ENCODE measurements around the gene CD79A.

Gene CD79A

DNA sequence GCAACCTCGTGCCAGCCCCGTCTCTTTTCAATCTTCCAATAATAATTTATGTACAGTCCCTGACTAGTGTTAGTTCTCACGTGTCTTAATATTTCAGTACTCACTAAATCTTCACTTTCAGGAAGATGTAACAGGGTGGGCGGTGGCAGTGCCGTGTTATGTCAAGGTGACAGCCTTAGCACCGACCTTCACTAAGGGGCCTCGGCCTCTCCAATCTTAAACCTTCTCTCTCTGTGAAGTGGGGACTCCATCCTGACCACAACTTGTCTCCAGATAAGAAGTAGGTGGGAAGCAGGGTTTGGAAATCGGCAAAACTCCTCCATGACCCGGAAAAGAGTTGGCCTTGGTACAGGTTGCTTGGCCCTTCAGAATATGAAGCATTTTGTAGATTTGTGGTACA lies 15.2 kb upstream of the CD79A start:
- no peak overlapping the region for H3K27ac ChIP-seq
- H3K27me3 ChIP-seq (ENCODE audit: control insufficient read depth, insufficient read depth, low read length) = no peaks in the 10 kb centered on the region
- peaks cover 6% of the 10 kb centered on the region for H3K4me1 ChIP-seq
- H3K9ac ChIP-seq = no peak overlapping the region
- no peak overlapping the region for H3K4me3 ChIP-seq (ENCODE audit: low read depth, low read length)
- TF ChIP-seq, protein P1, sequence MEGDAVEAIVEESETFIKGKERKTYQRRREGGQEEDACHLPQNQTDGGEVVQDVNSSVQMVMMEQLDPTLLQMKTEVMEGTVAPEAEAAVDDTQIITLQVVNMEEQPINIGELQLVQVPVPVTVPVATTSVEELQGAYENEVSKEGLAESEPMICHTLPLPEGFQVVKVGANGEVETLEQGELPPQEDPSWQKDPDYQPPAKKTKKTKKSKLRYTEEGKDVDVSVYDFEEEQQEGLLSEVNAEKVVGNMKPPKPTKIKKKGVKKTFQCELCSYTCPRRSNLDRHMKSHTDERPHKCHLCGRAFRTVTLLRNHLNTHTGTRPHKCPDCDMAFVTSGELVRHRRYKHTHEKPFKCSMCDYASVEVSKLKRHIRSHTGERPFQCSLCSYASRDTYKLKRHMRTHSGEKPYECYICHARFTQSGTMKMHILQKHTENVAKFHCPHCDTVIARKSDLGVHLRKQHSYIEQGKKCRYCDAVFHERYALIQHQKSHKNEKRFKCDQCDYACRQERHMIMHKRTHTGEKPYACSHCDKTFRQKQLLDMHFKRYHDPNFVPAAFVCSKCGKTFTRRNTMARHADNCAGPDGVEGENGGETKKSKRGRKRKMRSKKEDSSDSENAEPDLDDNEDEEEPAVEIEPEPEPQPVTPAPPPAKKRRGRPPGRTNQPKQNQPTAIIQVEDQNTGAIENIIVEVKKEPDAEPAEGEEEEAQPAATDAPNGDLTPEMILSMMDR (IDR thresholded peaks at IDR 0.05) = no peak
- H3K9me3 ChIP-seq (ENCODE audit: control insufficient read depth, low read length) = no peaks in the 10 kb centered on the region
- H3K36me3 ChIP-seq (ENCODE audit: control insufficient read depth, insufficient read depth, low read length) = no peaks in the 10 kb centered on the region
- peaks cover 40% of the 10 kb centered on the region for H3K79me2 ChIP-seq
- H2AFZ ChIP-seq = no peak overlapping the region
- H3K4me2 ChIP-seq (ENCODE audit: low read length) = no peak overlapping the region

DNA sequence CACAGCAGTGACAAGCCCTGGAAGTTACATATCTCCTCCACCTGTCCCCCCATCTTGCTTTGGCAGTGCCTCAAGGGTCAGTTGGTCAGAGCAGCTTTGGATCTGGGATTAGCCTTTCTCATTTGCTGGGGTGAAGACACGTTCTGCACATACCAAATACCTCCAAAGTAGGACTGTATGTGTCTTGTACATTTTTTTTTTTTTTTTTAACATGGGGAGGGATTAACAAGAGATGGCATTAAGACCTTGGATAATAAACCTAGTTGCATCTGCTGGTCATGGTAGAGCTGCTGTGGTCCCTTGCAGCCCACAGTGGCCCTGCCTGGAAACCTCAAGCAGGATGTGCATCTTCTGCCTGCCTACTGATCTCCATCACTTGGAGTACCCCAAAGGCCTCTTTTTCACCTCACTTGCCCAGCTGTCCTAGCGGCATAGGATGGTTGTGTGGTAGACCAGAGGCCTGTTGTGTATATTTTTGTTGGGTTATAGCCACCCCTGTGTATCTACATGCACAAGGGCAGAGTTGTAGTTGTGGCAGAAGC lies 14.6 kb upstream of the CD79A start:
- Histone ChIP-seq H3K27ac (no peak overlapping the region), H3K9ac (no peak overlapping the region), H3K4me2 (ENCODE audit: low read length) (no peak overlapping the region), H3K36me3 (ENCODE audit: control insufficient read depth, insufficient read depth, low read length) (no peaks in the 10 kb centered on the region), H3K4me1 (peaks cover 6% of the 10 kb centered on the region), H2AFZ (no peak overlapping the region), H3K27me3 (ENCODE audit: control insufficient read depth, insufficient read depth, low read length) (no peaks in the 10 kb centered on the region), H3K4me3 (ENCODE audit: low read depth, low read length) (no peak overlapping the region), H3K9me3 (ENCODE audit: control insufficient read depth, low read length) (no peaks in the 10 kb centered on the region), H3K79me2 (peaks cover 40% of the 10 kb centered on the region)
- TF ChIP-seq, protein P1 (IDR thresholded peaks at IDR 0.05) = no peak

DNA sequence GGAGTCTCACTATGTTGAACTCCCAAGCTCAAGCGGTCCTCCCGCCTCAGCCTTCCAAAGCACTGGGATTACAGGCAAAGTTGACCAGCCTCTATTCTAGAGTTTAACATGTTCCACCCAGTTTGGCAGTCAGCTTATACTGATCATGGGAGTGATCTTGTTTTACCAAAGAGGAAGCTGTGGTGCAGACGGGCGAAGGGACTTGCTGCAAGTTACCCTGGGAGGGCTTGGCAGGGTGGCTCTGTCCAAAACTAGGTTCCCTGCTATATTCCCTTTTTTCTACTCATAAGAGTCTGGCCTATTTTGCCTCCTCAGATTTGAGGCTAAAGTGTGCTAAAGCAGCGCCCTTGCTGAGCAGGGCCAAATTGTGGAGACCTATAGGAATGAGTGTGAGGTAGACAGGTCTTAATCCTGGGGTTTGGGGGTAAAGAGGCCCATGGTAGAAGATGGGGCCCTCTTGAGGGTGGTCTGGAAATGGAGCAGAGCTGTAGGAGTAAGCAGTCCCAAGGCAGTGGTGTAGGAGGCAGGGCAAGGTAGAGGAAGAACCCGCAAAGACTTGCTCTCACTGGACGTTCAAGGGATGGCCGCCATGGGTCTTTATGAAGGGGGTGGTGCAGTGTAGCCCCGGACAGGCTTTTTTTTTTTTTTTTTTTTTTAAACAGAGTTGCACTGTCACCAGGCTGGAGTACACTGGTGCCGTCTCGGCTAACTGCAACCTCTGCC lies 13.7 kb upstream of the CD79A start:
- H3K36me3 ChIP-seq (ENCODE audit: control insufficient read depth, insufficient read depth, low read length) = no peaks in the 10 kb centered on the region
- H3K27ac ChIP-seq = no peak overlapping the region
- no peaks in the 10 kb centered on the region for H3K9me3 ChIP-seq (ENCODE audit: control insufficient read depth, low read length)
- H3K4me3 ChIP-seq (ENCODE audit: low read depth, low read length) = no peak overlapping the region
- TF ChIP-seq, protein P1 (IDR thresholded peaks at IDR 0.05) = no peak
- H3K4me2 ChIP-seq (ENCODE audit: low read length) = no peak overlapping the region
- H3K79me2 ChIP-seq = peaks cover 40% of the 10 kb centered on the region
- H2AFZ ChIP-seq = no peak overlapping the region
- H3K27me3 ChIP-seq (ENCODE audit: control insufficient read depth, insufficient read depth, low read length) = no peaks in the 10 kb centered on the region
- peaks cover 13% of the 10 kb centered on the region for H3K4me1 ChIP-seq
- H3K9ac ChIP-seq = no peak overlapping the region

DNA sequence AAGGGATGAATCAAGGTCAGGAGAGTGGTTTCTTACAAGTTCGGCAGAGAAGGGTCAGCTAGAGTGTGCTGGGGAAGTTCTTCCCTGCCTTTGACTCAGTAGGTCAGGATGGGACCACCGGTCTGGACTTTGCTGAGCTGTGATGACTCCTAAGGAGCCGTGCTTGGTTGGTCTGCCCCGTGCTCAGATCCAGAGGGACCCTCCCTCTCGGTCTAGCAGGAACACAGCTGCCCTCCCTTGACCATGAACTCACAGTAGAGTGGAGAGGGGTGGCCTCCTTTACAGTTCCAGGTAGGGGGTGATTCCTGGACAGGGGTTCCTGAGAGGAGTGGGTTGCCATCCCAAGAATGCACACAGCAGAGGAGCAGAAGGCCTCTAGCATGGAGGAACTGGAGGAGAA lies 12.7 kb upstream of the CD79A start:
- Histone ChIP-seq H3K9ac (no peak overlapping the region), H3K4me1 (peaks cover 14% of the 10 kb centered on the region), H3K27ac (no peak overlapping the region), H3K4me2 (ENCODE audit: low read length) (no peak overlapping the region), H2AFZ (no peak overlapping the region), H3K79me2 (peaks cover 40% of the 10 kb centered on the region), H3K9me3 (ENCODE audit: control insufficient read depth, low read length) (no peaks in the 10 kb centered on the region), H3K36me3 (ENCODE audit: control insufficient read depth, insufficient read depth, low read length) (no peaks in the 10 kb centered on the region), H3K4me3 (ENCODE audit: low read depth, low read length) (no peak overlapping the region), H3K27me3 (ENCODE audit: control insufficient read depth, insufficient read depth, low read length) (no peaks in the 10 kb centered on the region)
- TF ChIP-seq, protein P1 (IDR thresholded peaks at IDR 0.05) = no peak

DNA sequence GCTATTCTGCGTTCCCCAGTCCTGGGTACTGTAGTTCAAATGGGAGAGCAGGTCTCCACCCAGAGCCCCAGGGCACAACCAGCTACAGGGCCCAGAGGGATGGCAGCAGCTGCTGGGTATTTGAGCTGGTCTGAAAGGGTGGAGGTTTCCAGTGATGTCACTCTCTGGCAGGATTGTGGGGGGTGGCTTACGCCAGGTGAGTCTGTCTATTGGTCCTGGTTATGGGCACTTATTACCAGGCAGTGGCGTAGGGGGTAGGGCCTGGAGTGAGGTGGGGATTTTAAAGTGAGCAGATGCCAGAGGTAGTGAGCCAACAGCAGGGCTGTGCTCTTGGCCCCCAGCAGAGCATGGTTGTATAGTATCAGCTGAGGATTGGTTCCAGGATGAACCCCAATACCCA lies 10.8 kb upstream of the CD79A start:
- Histone ChIP-seq H3K4me1 (peaks cover 11% of the 10 kb centered on the region), H3K79me2 (peaks cover 33% of the 10 kb centered on the region), H3K27ac (no peak overlapping the region), H3K27me3 (ENCODE audit: control insufficient read depth, insufficient read depth, low read length) (no peaks in the 10 kb centered on the region), H3K9me3 (ENCODE audit: control insufficient read depth, low read length) (no peaks in the 10 kb centered on the region), H3K4me3 (ENCODE audit: low read depth, low read length) (no peak overlapping the region), H3K36me3 (ENCODE audit: control insufficient read depth, insufficient read depth, low read length) (no peaks in the 10 kb centered on the region), H3K4me2 (ENCODE audit: low read length) (no peak overlapping the region), H3K9ac (no peak overlapping the region), H2AFZ (no peak overlapping the region)
- TF ChIP-seq, protein P1 (IDR thresholded peaks at IDR 0.05) = no peak
